ENCODE results near the gene USP9X.

DNA sequence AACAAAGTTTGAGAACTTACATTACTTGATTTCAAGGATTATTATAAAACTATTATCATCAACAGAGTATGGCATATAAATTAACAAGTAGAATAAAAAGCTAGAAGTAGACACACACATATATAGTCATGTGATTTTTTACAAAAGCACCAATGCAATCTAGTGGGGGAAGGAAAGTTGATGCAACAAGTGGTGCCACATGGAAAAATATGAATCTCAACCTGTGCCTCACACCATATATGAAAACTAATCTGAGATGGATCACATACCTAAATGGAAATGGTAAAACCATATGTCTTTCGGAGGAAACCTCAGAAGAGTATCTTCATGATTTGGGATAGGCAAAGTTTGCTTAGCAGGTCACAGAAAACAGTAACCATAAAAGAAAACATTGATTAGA is 34.9 kb upstream of the USP9X start:
- TF ChIP-seq, protein P1, sequence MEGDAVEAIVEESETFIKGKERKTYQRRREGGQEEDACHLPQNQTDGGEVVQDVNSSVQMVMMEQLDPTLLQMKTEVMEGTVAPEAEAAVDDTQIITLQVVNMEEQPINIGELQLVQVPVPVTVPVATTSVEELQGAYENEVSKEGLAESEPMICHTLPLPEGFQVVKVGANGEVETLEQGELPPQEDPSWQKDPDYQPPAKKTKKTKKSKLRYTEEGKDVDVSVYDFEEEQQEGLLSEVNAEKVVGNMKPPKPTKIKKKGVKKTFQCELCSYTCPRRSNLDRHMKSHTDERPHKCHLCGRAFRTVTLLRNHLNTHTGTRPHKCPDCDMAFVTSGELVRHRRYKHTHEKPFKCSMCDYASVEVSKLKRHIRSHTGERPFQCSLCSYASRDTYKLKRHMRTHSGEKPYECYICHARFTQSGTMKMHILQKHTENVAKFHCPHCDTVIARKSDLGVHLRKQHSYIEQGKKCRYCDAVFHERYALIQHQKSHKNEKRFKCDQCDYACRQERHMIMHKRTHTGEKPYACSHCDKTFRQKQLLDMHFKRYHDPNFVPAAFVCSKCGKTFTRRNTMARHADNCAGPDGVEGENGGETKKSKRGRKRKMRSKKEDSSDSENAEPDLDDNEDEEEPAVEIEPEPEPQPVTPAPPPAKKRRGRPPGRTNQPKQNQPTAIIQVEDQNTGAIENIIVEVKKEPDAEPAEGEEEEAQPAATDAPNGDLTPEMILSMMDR (IDR thresholded peaks at IDR 0.05 in 4 of 5, conservative IDR thresholded peaks at IDR 0.05 in 1 of 5) = no peak
- no peak for TF ChIP-seq POLR2A (IDR thresholded peaks at IDR 0.05)

All from gastrocnemius medialis (tissue), 4 donors.